ENCODE data around the gene IL17RB. TPM values are rescaled to one million over a fixed set of nuclear protein-coding genes. Genes with fewer than 3 reads are reported as not detected.

IL17RB gene
- total RNA-seq, 1 donor from 2014 or later = 18.4 TPM

GRCh38 chr3:53834429-53835095, 11.8 kb upstream of the IL17RB start:
- H3K9me3 ChIP-seq = no peaks in the 10 kb centered on the region
- no peak for TF ChIP-seq CTCF (IDR thresholded peaks at IDR 0.05)
- intact Hi-C loops (cut with DNase I) = no loop called here
- H3K4me3 ChIP-seq = no peak overlapping the region
- peak; percentile 66 to 74 for ATAC-seq
- no peaks in the 10 kb centered on the region for H3K27me3 ChIP-seq (ENCODE audit: low read depth)
- H3K27ac ChIP-seq = no peak overlapping the region
- no peaks in the 10 kb centered on the region for H3K36me3 ChIP-seq
- H3K4me1 ChIP-seq = no peaks in the 10 kb centered on the region
- DNase-seq = no peak

DNA sequence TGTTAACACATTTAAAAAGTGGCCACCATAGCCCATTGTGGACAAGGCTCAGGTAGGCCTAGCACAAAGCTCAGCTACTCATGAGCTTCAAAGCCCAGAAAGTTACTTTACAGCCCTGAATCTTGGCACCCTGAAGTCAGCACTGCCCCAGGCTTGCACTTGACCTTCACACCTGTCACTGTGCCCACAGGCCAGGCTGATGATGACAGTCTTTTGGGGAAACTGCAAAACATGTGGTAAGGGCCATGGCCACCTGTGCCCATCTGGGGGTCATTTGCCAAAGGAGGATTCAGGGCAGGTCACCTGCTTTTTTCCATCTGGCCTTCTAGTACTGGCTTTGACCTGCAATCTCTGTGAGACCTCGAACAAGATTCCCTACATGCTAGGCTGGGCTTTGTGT, 11.1 kb upstream of the IL17RB start:
- no peaks in the 10 kb centered on the region for H3K27me3 ChIP-seq (ENCODE audit: low read depth)
- ATAC-seq (no peak), DNase-seq (no peak)
- no peak for TF ChIP-seq CTCF (IDR thresholded peaks at IDR 0.05)
- no peak overlapping the region for H3K4me3 ChIP-seq
- H3K36me3 ChIP-seq = no peaks in the 10 kb centered on the region
- H3K4me1 ChIP-seq = no peaks in the 10 kb centered on the region
- intact Hi-C loops (cut with DNase I) = no loop called here
- no peaks in the 10 kb centered on the region for H3K9me3 ChIP-seq
- H3K27ac ChIP-seq = no peak overlapping the region

- DNase-seq = no peak
- no peak for ATAC-seq
- no peak for TF ChIP-seq CTCF (IDR thresholded peaks at IDR 0.05)
- H3K4me3 ChIP-seq = no peak overlapping the region
- H3K36me3 ChIP-seq = no peaks in the 10 kb centered on the region
- intact Hi-C loops (cut with DNase I) = no loop called here
- H3K4me1 ChIP-seq = no peaks in the 10 kb centered on the region
- H3K27ac ChIP-seq = no peak overlapping the region
- H3K9me3 ChIP-seq = no peaks in the 10 kb centered on the region
- H3K27me3 ChIP-seq (ENCODE audit: low read depth) = no peaks in the 10 kb centered on the region
Measured at GRCh38 chr3:53836084-53836872, 10.1 kb upstream of the IL17RB start.

DNA sequence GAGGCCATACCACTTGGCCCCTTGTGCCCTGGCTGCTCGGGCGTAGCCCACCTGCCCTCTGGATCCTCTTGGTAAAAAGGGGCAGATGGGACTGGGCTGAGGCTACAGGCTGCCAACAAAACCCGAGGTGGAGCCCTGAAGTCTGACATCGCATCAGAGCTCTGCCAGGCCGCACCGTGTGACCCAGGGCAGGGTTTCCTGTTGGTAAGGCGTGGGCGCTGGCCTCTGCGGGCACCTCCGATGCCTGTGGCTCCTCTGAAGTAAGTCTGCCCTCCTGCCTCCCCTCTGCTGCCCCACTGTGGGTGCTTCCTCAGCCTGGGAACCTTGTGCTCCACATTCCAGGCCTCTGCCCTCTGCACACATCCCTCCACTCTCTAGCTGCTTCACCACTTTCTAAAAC, 9.0 kb upstream of the IL17RB start:
- Histone ChIP-seq H3K9me3 (no peaks in the 10 kb centered on the region), H3K27ac (no peak overlapping the region), H3K4me3 (no peak overlapping the region), H3K27me3 (ENCODE audit: low read depth) (no peaks in the 10 kb centered on the region), H3K4me1 (peaks cover 5% of the 10 kb centered on the region), H3K36me3 (no peaks in the 10 kb centered on the region)
- intact Hi-C loops (cut with DNase I) = no loop called here
- DNase-seq (peak; percentile 84), ATAC-seq (peak; percentile 64)
- no peak for TF ChIP-seq CTCF (IDR thresholded peaks at IDR 0.05)

DNA sequence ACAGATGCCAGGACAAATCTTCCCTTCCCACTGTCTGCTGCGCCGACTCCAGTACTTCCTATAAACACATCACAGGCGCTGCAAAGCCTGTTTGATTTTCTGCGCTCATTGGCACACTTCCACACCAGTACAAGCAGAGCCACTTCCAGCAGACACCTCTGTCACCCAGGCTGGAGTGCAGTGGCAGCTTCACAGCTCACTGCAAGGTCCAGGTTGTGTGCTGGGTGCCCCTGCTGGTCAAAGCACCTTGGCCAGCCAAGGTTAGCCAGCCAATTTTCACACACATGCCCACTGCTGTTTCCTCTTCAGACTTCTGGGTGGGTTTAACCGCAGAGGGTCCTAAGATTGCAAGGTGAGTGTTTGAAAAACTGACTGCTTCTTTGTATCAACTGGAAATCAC, 5.1 kb upstream of the IL17RB start:
- Histone ChIP-seq H3K36me3 (no peaks in the 10 kb centered on the region), H3K9me3 (no peaks in the 10 kb centered on the region), H3K4me3 (no peak overlapping the region), H3K27me3 (ENCODE audit: low read depth) (peaks cover 6% of the 10 kb centered on the region), H3K27ac (no peak overlapping the region), H3K4me1 (peaks cover 30% of the 10 kb centered on the region)
- DNase-seq (no peak), ATAC-seq (no peak)
- intact Hi-C loops (cut with DNase I) = no loop called here
- no peak for TF ChIP-seq CTCF (IDR thresholded peaks at IDR 0.05)
